Epithelial cell of proximal tubule (primary cell): ENCODE results near the gene HLF. TPM values are rescaled to one million over a fixed set of nuclear protein-coding genes. Genes with fewer than 3 reads are reported as not detected.

Source experiments
- DNase-seq: peaks from one replicate; pipeline ENCODE4 v3.0.0-alpha.2; 2011; ENCODE audit warnings: low read depth
- H3K4me3 ChIP-seq: 2 replicates; pipeline ENCODE4 v1.5.1; 2011; ENCODE audit warnings: low read depth, mild to moderate bottlenecking, low read length
- CTCF ChIP-seq: conservative IDR thresholded peaks from 2 replicates; pipeline ENCODE4 v1.5.1; 2012; ENCODE audit warnings: low read depth, mild to moderate bottlenecking, low read length
- total RNA-seq: library from RNA; depleted of rRNA; stranded (reverse); fragments of >200 nt; gene quantifications from 2 replicates; pipeline ENCODE4 v1.2.3, GENCODE V29; 2015

Gene HLF
- total RNA-seq, 1 donor from 2014 or later: 0.75 TPM

- H3K4me3 ChIP-seq: no peak overlapping the region
- no peak for TF ChIP-seq CTCF
- DNase-seq: no peak
These were observed 82.6 kb downstream of the HLF start for GRCh38 chr17:55347341-55347740.

- no peak overlapping the region for H3K4me3 ChIP-seq
- TF ChIP-seq CTCF: peak; percentile 89
- no peak for DNase-seq
These were observed 84.1 kb downstream of the HLF start for GRCh38 chr17:55348749-55349354.

GRCh38 chr17:55350825-55351205 lies 86.1 kb downstream of the HLF start:
- no peak overlapping the region for H3K4me3 ChIP-seq
- no peak for TF ChIP-seq CTCF
- no peak for DNase-seq

- no peak for DNase-seq
- H3K4me3 ChIP-seq: no peak overlapping the region
- TF ChIP-seq CTCF: no peak
These were observed 86.5 kb downstream of the HLF start for GRCh38 chr17:55351226-55351625.

- no peak overlapping the region for H3K4me3 ChIP-seq
- DNase-seq: no peak
- TF ChIP-seq CTCF: no peak
These were observed 89.2 kb downstream of the HLF start for GRCh38 chr17:55354010-55354409.

- DNase-seq: no peak
- no peak overlapping the region for H3K4me3 ChIP-seq
- TF ChIP-seq CTCF: no peak
These were observed 90.2 kb downstream of the HLF start for GRCh38 chr17:55354941-55355340.
